Lung (tissue), 12 donors: Measurements from ENCODE around the gene PARP16. TPM values are rescaled to one million over a fixed set of nuclear protein-coding genes. Genes with fewer than 3 reads are reported as not detected.

ENCODE experiments used
- ATAC-seq: fragments of 200-7000 bp; cut with Tn5 transposase; one replicate; pipeline ENCODE4 v1.9.1; 2020; ENCODE audit warnings: moderate number of reproducible peaks; ENCODE audit not compliant: insufficient read depth, low FRiP score
- DNase-seq, 3 donors: peaks; one replicate each; pipeline ENCODE4 v3.0.0-alpha.2; 2013 to 2017
- H3K27ac ChIP-seq, 2 donors: one replicate each; pipeline ENCODE4 v1.5.1; 2013; ENCODE audit warnings: mild to moderate bottlenecking in 2 of 2, moderate library complexity in 2 of 2, control low read depth in 1 of 2, inconsistent platforms in 1 of 2, low read depth in 1 of 2, low read length in 1 of 2
- H3K27me3 ChIP-seq, 3 donors: one replicate each; pipeline ENCODE4 v1.5.1; 2013; ENCODE audit warnings: low read length in 2 of 3; ENCODE audit not compliant: control insufficient read depth in 3 of 3, insufficient read depth in 3 of 3
- H3K36me3 ChIP-seq, 4 donors: one replicate each; pipeline ENCODE4 v1.5.1; 2013; ENCODE audit warnings: low read length in 4 of 4, mild to moderate bottlenecking in 1 of 4, moderate library complexity in 1 of 4; ENCODE audit not compliant: control insufficient read depth in 4 of 4, insufficient read depth in 4 of 4
- H3K4me1 ChIP-seq, 5 donors: one replicate each; pipeline ENCODE4 v1.5.1; 2013; ENCODE audit warnings: low read length in 5 of 5, mild to moderate bottlenecking in 2 of 5, moderate library complexity in 1 of 5; ENCODE audit not compliant: control insufficient read depth in 5 of 5, insufficient read depth in 5 of 5
- H3K4me3 ChIP-seq: one replicate; pipeline ENCODE4 v1.5.1; 2013; ENCODE audit warnings: mild to moderate bottlenecking, control low read depth, moderate library complexity
- H3K9ac ChIP-seq, 2 donors: one replicate each; pipeline ENCODE4 v1.5.1; 2013; ENCODE audit warnings: low read length in 2 of 2, control low read depth in 1 of 2; ENCODE audit not compliant: insufficient read depth in 1 of 2
- H3K9me3 ChIP-seq, 4 donors: one replicate each; pipeline ENCODE4 v1.5.1; 2013; ENCODE audit warnings: low read length in 3 of 4, mild to moderate bottlenecking in 1 of 4, moderate library complexity in 1 of 4; ENCODE audit not compliant: control insufficient read depth in 4 of 4, insufficient read depth in 3 of 4
- WGBS, 2 donors: extraction: QIAGEN DNeasy Blood & Tissue Kit; methylation state at CpG; one replicate each; pipeline ENCODE4 v1.1.7; 2013; 5-methylcytosine and 5-hydroxymethylcytosine counted together
- polyA plus RNA-seq, 2 donors: library from polyadenylated mRNA; stranded (reverse); fragments of 200-250 nt; gene quantifications; one replicate each; pipeline ENCODE4 v1.2.1, GENCODE V29; 2013
- total RNA-seq, 2 donors: library from RNA; depleted of rRNA in 1 of 2; stranded (reverse); fragments of >200 nt in 1 of 2; gene quantifications; one replicate each; pipeline ENCODE4 v1.2.1, GENCODE V29; 2014 to 2021
- TF ChIP-seq, protein P1 (sequence below): IDR thresholded peaks from 2 replicates; pipeline ENCODE4 v1.5.1; 2012; ENCODE audit warnings: mild to moderate bottlenecking; ENCODE audit errors: control extremely low read depth, extremely low read depth
- donor health status: control.
- donor health status: control.
- donor health status: Bipolar disorder and iron deficiency.
- donor health status: healthy.
- donor health status: DM: yes; HTN: yes; CAD: no.

PARP16 gene
- total and polyA plus RNA-seq, 4 donors, result 4.6 to 7.7 (median 6.3) TPM

DNA sequence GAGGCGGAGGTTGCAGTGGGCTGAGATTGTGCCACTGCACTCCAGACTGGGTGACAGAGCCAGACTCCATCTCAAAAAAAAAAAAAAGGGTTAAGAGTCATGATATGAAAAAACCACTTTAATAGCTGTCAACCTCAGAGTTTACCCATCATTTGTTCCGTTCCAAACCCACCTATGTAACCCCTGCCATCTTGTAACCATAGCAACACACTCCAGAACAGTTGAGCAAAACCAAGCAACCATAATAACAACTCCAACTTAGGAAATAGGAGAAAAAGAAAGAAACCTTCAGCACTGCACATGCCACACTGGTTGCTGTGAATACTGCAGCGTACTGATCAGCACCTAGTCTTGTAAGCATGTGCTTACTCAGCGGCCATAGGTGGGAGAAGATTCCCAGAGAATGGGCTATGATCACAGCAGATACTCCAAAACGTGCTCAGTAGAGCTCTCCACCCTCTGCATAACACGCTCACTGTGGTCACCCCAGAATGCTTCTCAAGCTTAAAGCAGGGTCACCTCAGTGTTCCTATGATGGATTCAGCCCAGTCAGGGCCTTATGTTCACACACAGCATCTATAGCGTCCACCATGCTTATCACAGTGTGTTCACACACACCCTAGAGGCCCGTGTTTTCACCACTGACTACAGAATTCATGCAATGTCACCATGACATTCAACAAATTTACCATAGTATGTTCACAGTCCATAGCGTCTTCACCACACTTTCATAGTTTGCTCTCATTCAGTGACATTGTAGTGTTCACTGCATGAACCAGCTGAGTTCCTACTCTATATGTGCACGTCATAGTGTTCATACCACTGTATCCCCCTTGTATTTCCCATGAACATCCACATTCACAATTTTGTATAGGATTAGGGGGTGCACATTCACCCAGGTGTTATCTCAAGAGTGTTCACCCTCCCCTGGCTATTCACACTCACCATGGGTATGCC is 68.9 kb downstream of the PARP16 start:
- Histone ChIP-seq H3K4me1 (no peaks in the 10 kb centered on the region), H3K36me3 (no peaks in the 10 kb centered on the region), H3K9me3 (peaks cover 0 to under 1% (median 0%) of the 10 kb centered on the region in 4 donors), H3K9ac (no peak overlapping the region), H3K27ac (no peak overlapping the region), H3K4me3 (no peak overlapping the region), H3K27me3 (no peaks in the 10 kb centered on the region)
- TF ChIP-seq, protein P1, sequence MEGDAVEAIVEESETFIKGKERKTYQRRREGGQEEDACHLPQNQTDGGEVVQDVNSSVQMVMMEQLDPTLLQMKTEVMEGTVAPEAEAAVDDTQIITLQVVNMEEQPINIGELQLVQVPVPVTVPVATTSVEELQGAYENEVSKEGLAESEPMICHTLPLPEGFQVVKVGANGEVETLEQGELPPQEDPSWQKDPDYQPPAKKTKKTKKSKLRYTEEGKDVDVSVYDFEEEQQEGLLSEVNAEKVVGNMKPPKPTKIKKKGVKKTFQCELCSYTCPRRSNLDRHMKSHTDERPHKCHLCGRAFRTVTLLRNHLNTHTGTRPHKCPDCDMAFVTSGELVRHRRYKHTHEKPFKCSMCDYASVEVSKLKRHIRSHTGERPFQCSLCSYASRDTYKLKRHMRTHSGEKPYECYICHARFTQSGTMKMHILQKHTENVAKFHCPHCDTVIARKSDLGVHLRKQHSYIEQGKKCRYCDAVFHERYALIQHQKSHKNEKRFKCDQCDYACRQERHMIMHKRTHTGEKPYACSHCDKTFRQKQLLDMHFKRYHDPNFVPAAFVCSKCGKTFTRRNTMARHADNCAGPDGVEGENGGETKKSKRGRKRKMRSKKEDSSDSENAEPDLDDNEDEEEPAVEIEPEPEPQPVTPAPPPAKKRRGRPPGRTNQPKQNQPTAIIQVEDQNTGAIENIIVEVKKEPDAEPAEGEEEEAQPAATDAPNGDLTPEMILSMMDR, result no peak
- WGBS, 2 donors, result 85% methylated on average over 10 of the region's 10 CpGs
- ATAC-seq (no peak), DNase-seq (no peak)

DNA sequence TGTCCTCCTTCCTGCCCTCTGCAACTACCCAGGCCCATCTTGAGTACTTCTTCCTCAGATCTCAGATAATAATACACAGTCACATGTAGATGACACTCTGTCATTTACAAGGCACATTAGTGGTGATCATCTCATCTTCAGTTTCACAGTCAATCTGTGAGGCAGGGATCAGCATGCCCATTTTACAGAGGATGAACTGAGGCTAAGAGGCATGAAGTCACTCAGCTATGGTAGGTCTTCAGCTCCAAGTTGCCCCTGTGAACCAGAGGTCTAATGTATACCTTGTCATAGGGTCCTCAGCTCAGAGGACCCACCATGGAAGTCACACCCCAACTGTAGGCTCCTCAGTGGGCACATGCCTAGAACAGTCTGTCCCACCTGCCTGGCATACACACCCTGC is 71.2 kb downstream of the PARP16 start:
- no peak for ATAC-seq
- H3K4me1 ChIP-seq, result peaks cover 0 to 20% (median 6%) of the 10 kb centered on the region in 5 donors
- TF ChIP-seq, protein P1, result no peak

DNA sequence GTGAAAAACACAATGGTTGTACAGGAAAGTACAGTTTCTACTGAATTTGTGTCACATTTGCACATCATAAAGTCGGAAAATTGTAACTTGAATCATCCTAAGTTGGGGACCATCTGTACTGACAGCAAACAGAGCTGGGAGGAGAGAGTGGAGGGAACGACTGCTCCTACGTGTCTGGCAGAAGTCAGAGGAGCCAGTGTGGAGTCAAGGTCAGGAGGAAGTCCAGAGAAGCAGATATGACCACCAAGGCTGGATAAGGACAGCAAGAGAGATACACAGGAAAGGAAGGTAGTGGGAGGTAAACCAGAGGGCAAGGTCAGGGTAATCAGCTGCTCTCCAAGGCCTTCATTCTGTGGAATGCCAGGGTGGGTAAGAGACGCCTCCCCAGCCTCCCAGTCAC is 72.7 kb downstream of the PARP16 start:
- peaks cover 0 to 27% (median 6%) of the 10 kb centered on the region in 5 donors for H3K4me1 ChIP-seq
- 83 to 86% methylated on average over 4 of the region's 4 CpGs for WGBS, 2 donors
- H3K9ac ChIP-seq, result no peak overlapping the region
- TF ChIP-seq, protein P1, result no peak
- no peaks in the 10 kb centered on the region for H3K36me3 ChIP-seq
- no peak overlapping the region for H3K4me3 ChIP-seq
- no peaks in the 10 kb centered on the region for H3K27me3 ChIP-seq
- DNase-seq (no peak), ATAC-seq (no peak)
- H3K27ac ChIP-seq, result no peak overlapping the region
- H3K9me3 ChIP-seq, result no peaks in the 10 kb centered on the region

More for the DNA sequence above, 71.2 kb downstream of the PARP16 start:
- H3K9ac ChIP-seq, result no peak overlapping the region
- H3K27ac ChIP-seq, result no peak overlapping the region
- no peaks in the 10 kb centered on the region for H3K9me3 ChIP-seq
- H3K36me3 ChIP-seq, result no peaks in the 10 kb centered on the region
- no peak for DNase-seq
- H3K27me3 ChIP-seq, result no peaks in the 10 kb centered on the region
- no peak overlapping the region for H3K4me3 ChIP-seq
